Small intestine (tissue), 7 donors: Measurements from ENCODE around the gene EXOSC10. TPM values are rescaled to one million over a fixed set of nuclear protein-coding genes. Genes with fewer than 3 reads are reported as not detected.
"Not testable (repeated sequence)": the region's sequence is repeated elsewhere in the genome, so short reads cannot be mapped to it uniquely, and the experiment has no call there.

Source experiments
- DNase-seq, 2 donors: peaks; one replicate each; pipeline versions ENCODE4 v3.0.0 to v3.0.0-alpha.2; 2013
- FAIRE-seq: peaks from 2 replicates; lab custom pipeline; 2012; peaks lifted over from hg19 to GRCh38; lab: Jason Lieb, UNC
- H3K27ac ChIP-seq, 3 donors: one replicate each; pipeline ENCODE4 v1.5.1; 2013; ENCODE audit warnings: low read length in 2 of 3, mild to moderate bottlenecking in 2 of 3, control low read depth in 1 of 3, inconsistent platforms in 1 of 3, low read depth in 1 of 3, moderate library complexity in 1 of 3
- H3K27me3 ChIP-seq, 3 donors: one replicate each; pipeline ENCODE4 v1.6.1; 2013; ENCODE audit warnings: low read length in 3 of 3, inconsistent platforms in 1 of 3; ENCODE audit not compliant: control insufficient read depth in 3 of 3, insufficient read depth in 3 of 3
- H3K36me3 ChIP-seq, 3 donors: one replicate each; pipeline ENCODE4 v1.6.1; 2013; ENCODE audit warnings: low read length in 3 of 3, inconsistent platforms in 1 of 3, low read depth in 1 of 3, mild to moderate bottlenecking in 1 of 3, moderate library complexity in 1 of 3; ENCODE audit not compliant: control insufficient read depth in 3 of 3, insufficient read depth in 2 of 3
- H3K4me1 ChIP-seq, 3 donors: one replicate each; pipeline ENCODE4 v1.6.1; 2013; ENCODE audit warnings: low read length in 2 of 3, inconsistent platforms in 1 of 3, low read depth in 1 of 3, mild to moderate bottlenecking in 1 of 3, moderate library complexity in 1 of 3; ENCODE audit not compliant: control insufficient read depth in 3 of 3, insufficient read depth in 2 of 3
- H3K4me3 ChIP-seq, 3 donors: one replicate each; pipeline ENCODE4 v1.5.1; 2013; ENCODE audit warnings: low read length in 3 of 3, control low read depth in 1 of 3, inconsistent platforms in 1 of 3, low read depth in 1 of 3, mild to moderate bottlenecking in 1 of 3, moderate library complexity in 1 of 3
- H3K9me3 ChIP-seq, 2 donors: one replicate each; pipeline ENCODE4 v1.6.1; 2013; ENCODE audit warnings: low read depth in 1 of 2, low read length in 1 of 2; ENCODE audit not compliant: control insufficient read depth in 2 of 2, insufficient read depth in 1 of 2
- whole genome bisulfite sequencing, 3 donors: extraction: QIAGEN DNeasy Blood & Tissue Kit; methylation state at CpG; one replicate each; pipeline ENCODE4 v1.1.7; 2013; 5-methylcytosine and 5-hydroxymethylcytosine counted together
- polyA plus RNA-seq, 4 donors: library from polyadenylated mRNA; stranded (reverse) in 3 of 4; unstranded in 1 of 4; fragments of 200-250 nt in 3 of 4; fragments of 120-200 nt in 1 of 4; gene quantifications; one replicate each; pipeline versions ENCODE4 v1.2.1 to v1.2.3, GENCODE V29; 2013
- donor health status: healthy with polysubstance abuse.
- donor health status: control.
- donor health status: control.
- donor health status: Bipolar disorder and iron deficiency.
- donor health status: healthy.

EXOSC10 gene
- polyA plus RNA-seq, 4 donors: 30.1 to 58.5 (median 34.8) TPM

- Histone ChIP-seq H3K9me3 (no peaks in the 10 kb centered on the region), H3K36me3 (no peaks in the 10 kb centered on the region), H3K27me3 (no peaks in the 10 kb centered on the region), H3K4me3 (no peak overlapping the region), H3K4me1 (no peaks in the 10 kb centered on the region), H3K27ac (no peak overlapping the region)
- WGBS, 3 donors: 76 to 81% (median 80%) methylated on average over 3 of the region's 3 CpGs
- DNase-seq (no peak), FAIRE-seq (no peak)
Measured at GRCh38 chr1:11042065-11042464, 57.6 kb downstream of the EXOSC10 start.

- no peaks in the 10 kb centered on the region for H3K4me1 ChIP-seq
- no peaks in the 10 kb centered on the region for H3K27me3 ChIP-seq
- no peak overlapping the region for H3K27ac ChIP-seq
- H3K36me3 ChIP-seq: no peaks in the 10 kb centered on the region
- no peaks in the 10 kb centered on the region for H3K9me3 ChIP-seq
- DNase-seq (no peak), FAIRE-seq (no peak)
- no peak overlapping the region for H3K4me3 ChIP-seq
Measured at GRCh38 chr1:11041048-11041447, 58.6 kb downstream of the EXOSC10 start.

- FAIRE-seq, H3K9me3 ChIP-seq, H3K27me3 ChIP-seq, H3K27ac ChIP-seq, H3K4me1 ChIP-seq, H3K36me3 ChIP-seq, DNase-seq, H3K4me3 ChIP-seq: not testable (repeated sequence)
- WGBS, 3 donors: 89 to 94% (median 92%) methylated on average over 7 of the region's 7 CpGs
Measured at GRCh38 chr1:11040105-11040429, 59.6 kb downstream of the EXOSC10 start.

GRCh38 chr1:11039351-11040104 is 60.1 kb downstream of the EXOSC10 start:
- Histone ChIP-seq H3K4me1 (no peaks in the 10 kb centered on the region), H3K9me3 (no peaks in the 10 kb centered on the region), H3K36me3 (no peaks in the 10 kb centered on the region), H3K27ac (no peak overlapping the region), H3K27me3 (no peaks in the 10 kb centered on the region), H3K4me3 (no peak overlapping the region)
- DNase-seq (no peak), FAIRE-seq (no peak)
- whole genome bisulfite sequencing, 3 donors: 74 to 76% (median 75%) methylated on average over 2 of the region's 2 CpGs

- WGBS, 3 donors: 1 to 2% (median 1%) methylated on average over 8 of the region's 8 CpGs
- no peak for FAIRE-seq
- H3K36me3 ChIP-seq: no peaks in the 10 kb centered on the region
Measured at GRCh38 chr1:11037740-11038182, 61.9 kb downstream of the EXOSC10 start.

GRCh38 chr1:11037019-11037739 is 62.5 kb downstream of the EXOSC10 start:
- not testable (repeated sequence) for H3K4me3 ChIP-seq, H3K4me1 ChIP-seq, FAIRE-seq, H3K9me3 ChIP-seq, H3K36me3 ChIP-seq, DNase-seq, H3K27me3 ChIP-seq, H3K27ac ChIP-seq
- WGBS, 3 donors: 57 to 62% (median 59%) methylated on average over 18 of the region's 18 CpGs

More at GRCh38 chr1:11037740-11038182, 61.9 kb downstream of the EXOSC10 start:
- no peak overlapping the region for H3K4me3 ChIP-seq
- no peaks in the 10 kb centered on the region for H3K27me3 ChIP-seq
- H3K4me1 ChIP-seq: no peaks in the 10 kb centered on the region
- no peak overlapping the region for H3K27ac ChIP-seq
- peak; percentile 81 to 89 for DNase-seq
- no peaks in the 10 kb centered on the region for H3K9me3 ChIP-seq

- FAIRE-seq: no peak
- WGBS, 3 donors: 81 to 90% (median 87%) methylated on average over 10 of the region's 10 CpGs
Measured at GRCh38 chr1:11031624-11032262, 67.9 kb downstream of the EXOSC10 start.

GRCh38 chr1:11030865-11031264 is 68.8 kb downstream of the EXOSC10 start:
- Histone ChIP-seq H3K4me1 (no peaks in the 10 kb centered on the region), H3K4me3 (no peak overlapping the region), H3K9me3 (no peaks in the 10 kb centered on the region), H3K36me3 (peaks cover 9 to 16% (median 10%) of the 10 kb centered on the region in 3 donors), H3K27me3 (no peaks in the 10 kb centered on the region), H3K27ac (no peak overlapping the region)
- FAIRE-seq: no peak
- DNase-seq: no peak
- 91 to 96% (median 94%) methylated on average over 9 of the region's 9 CpGs for WGBS, 3 donors

More at GRCh38 chr1:11031624-11032262, 67.9 kb downstream of the EXOSC10 start:
- peaks cover 4 to 14% (median 7%) of the 10 kb centered on the region in 3 donors for H3K36me3 ChIP-seq
- H3K9me3 ChIP-seq: no peaks in the 10 kb centered on the region
- H3K27me3 ChIP-seq: no peaks in the 10 kb centered on the region
- no peak for DNase-seq
- H3K27ac ChIP-seq: no peak overlapping the region
- no peaks in the 10 kb centered on the region for H3K4me1 ChIP-seq
- no peak overlapping the region for H3K4me3 ChIP-seq
